ENCODE data around the gene SLC6A3.

GRCh38 chr5:1376981-1377380 is 68.3 kb downstream of the SLC6A3 start:
- TF ChIP-seq CTCF (IDR thresholded peaks at IDR 0.05), result no peak
- TF ChIP-seq SIN3A (IDR thresholded peaks at IDR 0.05; ENCODE audit: borderline replicate concordance, insufficient read depth, low read depth, low read length), result no peak
- no peak for TF ChIP-seq TCF7L2 (IDR thresholded peaks at IDR 0.05; ENCODE audit: low read depth, low read length)
- no peak for TF ChIP-seq POLR2AphosphoS5 (IDR thresholded peaks at IDR 0.05; ENCODE audit: low read depth, low read length)
- no peak for TF ChIP-seq REST (IDR thresholded peaks at IDR 0.05; ENCODE audit: insufficient read depth in 1 of 2, low read depth in 2 of 2, low read length in 1 of 2)

Measured in Panc1 (cell line).